C4-2B (cell line): Measurements from ENCODE around the gene ABCA4.

Source experiments
- H3K27ac ChIP-seq: fragments of 450-650 bp; 2 replicates; pipeline ENCODE4 v1.5.1; 2017
- CTCF ChIP-seq: fragments of 450-650 bp; conservative IDR thresholded peaks from 2 replicates; pipeline ENCODE4 v1.5.1; 2017; ENCODE audit warnings: mild to moderate bottlenecking
- ZFX ChIP-seq: fragments of 450-650 bp; IDR thresholded peaks from 2 replicates; pipeline ENCODE4 v1.6.1; 2017

ABCA4 gene

GRCh38 chr1:94109478-94109877, 11.5 kb downstream of the ABCA4 start:
- H3K27ac ChIP-seq = no peak overlapping the region
- TF ChIP-seq ZFX (no peak), CTCF (no peak)

GRCh38 chr1:94107141-94107540, 13.8 kb downstream of the ABCA4 start:
- no peak for TF ChIP-seq ZFX
- no peak for TF ChIP-seq CTCF

GRCh38 chr1:94106716-94107115, 14.2 kb downstream of the ABCA4 start:
- no peak overlapping the region for H3K27ac ChIP-seq
- no peak for TF ChIP-seq ZFX
- TF ChIP-seq CTCF = no peak

More at GRCh38 chr1:94107141-94107540, 13.8 kb downstream of the ABCA4 start:
- no peak overlapping the region for H3K27ac ChIP-seq

GRCh38 chr1:94105957-94106529, 14.9 kb downstream of the ABCA4 start:
- H3K27ac ChIP-seq = no peak overlapping the region
- TF ChIP-seq CTCF (no peak), ZFX (no peak)

- H3K27ac ChIP-seq = no peak overlapping the region
- TF ChIP-seq ZFX (no peak), CTCF (no peak)
Observed at GRCh38 chr1:94105581-94105952, 15.4 kb downstream of the ABCA4 start.

- TF ChIP-seq ZFX = no peak
- no peak for TF ChIP-seq CTCF
- no peak overlapping the region for H3K27ac ChIP-seq
Observed at GRCh38 chr1:94104776-94105580, 16.0 kb downstream of the ABCA4 start.

- TF ChIP-seq ZFX (no peak), CTCF (no peak)
- no peak overlapping the region for H3K27ac ChIP-seq
Observed at GRCh38 chr1:94104127-94104684, 16.7 kb downstream of the ABCA4 start.
